ENCODE data around the gene ELF4.
A peak's percentile ranks its signal among the peaks of the same experiment; 100 is the strongest.

Gene ELF4

DNA sequence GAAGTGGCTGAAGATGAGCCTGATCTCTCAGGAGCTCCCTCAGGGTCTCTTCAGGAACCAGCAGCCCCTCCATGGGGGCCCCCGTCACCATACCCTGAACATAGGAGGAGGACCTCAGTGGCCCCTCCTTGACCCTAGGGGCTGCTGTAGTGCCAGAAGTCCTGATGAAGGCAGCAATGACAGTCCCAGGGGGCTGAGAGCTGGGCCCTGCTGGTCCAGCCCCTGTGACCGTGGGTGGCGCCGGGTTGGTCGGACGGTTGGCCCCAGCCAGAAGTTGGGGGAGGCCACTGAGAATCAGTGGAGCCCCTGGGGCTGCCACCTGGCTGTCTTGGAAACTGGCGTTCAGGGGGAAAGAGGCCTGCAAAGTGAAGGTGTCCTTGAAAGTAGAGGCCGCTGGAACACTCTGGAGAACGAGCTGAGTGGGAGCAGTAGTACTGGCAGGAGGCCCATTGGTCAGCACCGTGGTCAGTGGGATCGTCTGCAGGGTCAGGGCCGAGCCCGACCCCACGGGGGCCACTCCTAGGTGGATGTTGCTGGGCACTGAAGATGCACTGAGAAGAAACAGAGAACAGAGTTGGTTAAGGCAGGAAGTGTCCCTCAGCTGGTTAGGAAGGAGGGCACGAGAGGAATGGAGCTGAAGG is 43.2 kb downstream of the ELF4 start:
- no peak for ATAC-seq
- no peak for TF ChIP-seq SNAI2 (CRISPR knock-in tag; IDR thresholded peaks at IDR 0.05)
- no peak for TF ChIP-seq PPARA (CRISPR knock-in tag; IDR thresholded peaks at IDR 0.05; ENCODE audit: borderline replicate concordance)
- TF ChIP-seq ZNF70 (CRISPR knock-in tag; IDR thresholded peaks at IDR 0.05): no peak
- TF ChIP-seq RARB (CRISPR knock-in tag; IDR thresholded peaks at IDR 0.05): no peak
- no peak for TF ChIP-seq CSDC2 (CRISPR knock-in tag; IDR thresholded peaks at IDR 0.05)
- no peak for TF ChIP-seq ZFP30 (CRISPR knock-in tag; IDR thresholded peaks at IDR 0.05)
- no peak for TF ChIP-seq ZNF8 (CRISPR knock-in tag; IDR thresholded peaks at IDR 0.05)
- no peak for TF ChIP-seq BACH2 (CRISPR knock-in tag; IDR thresholded peaks at IDR 0.05; ENCODE audit: borderline replicate concordance)
- no peak for TF ChIP-seq TSHZ2 (CRISPR knock-in tag; IDR thresholded peaks at IDR 0.05)
- TF ChIP-seq, protein P1, sequence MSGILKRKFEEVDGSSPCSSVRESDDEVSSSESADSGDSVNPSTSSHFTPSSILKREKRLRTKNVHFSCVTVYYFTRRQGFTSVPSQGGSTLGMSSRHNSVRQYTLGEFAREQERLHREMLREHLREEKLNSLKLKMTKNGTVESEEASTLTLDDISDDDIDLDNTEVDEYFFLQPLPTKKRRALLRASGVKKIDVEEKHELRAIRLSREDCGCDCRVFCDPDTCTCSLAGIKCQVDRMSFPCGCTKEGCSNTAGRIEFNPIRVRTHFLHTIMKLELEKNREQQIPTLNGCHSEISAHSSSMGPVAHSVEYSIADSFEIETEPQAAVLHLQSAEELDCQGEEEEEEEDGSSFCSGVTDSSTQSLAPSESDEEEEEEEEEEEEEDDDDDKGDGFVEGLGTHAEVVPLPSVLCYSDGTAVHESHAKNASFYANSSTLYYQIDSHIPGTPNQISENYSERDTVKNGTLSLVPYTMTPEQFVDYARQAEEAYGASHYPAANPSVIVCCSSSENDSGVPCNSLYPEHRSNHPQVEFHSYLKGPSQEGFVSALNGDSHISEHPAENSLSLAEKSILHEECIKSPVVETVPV (CRISPR knock-in tag; IDR thresholded peaks at IDR 0.05): no peak
- no peak for TF ChIP-seq ZC3H10 (CRISPR knock-in tag; IDR thresholded peaks at IDR 0.05)
- TF ChIP-seq, protein P2, sequence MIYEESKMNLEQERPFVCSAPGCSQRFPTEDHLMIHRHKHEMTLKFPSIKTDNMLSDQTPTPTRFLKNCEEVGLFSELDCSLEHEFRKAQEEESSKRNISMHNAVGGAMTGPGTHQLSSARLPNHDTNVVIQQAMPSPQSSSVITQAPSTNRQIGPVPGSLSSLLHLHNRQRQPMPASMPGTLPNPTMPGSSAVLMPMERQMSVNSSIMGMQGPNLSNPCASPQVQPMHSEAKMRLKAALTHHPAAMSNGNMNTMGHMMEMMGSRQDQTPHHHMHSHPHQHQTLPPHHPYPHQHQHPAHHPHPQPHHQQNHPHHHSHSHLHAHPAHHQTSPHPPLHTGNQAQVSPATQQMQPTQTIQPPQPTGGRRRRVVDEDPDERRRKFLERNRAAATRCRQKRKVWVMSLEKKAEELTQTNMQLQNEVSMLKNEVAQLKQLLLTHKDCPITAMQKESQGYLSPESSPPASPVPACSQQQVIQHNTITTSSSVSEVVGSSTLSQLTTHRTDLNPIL (CRISPR knock-in tag; IDR thresholded peaks at IDR 0.05; ENCODE audit: low read depth): no peak
- no peak for TF ChIP-seq TCF4 (CRISPR knock-in tag; IDR thresholded peaks at IDR 0.05; ENCODE audit: borderline replicate concordance)
- no peak for TF ChIP-seq TOX (CRISPR knock-in tag; IDR thresholded peaks at IDR 0.05; ENCODE audit: borderline replicate concordance)
- TF ChIP-seq, protein P3, sequence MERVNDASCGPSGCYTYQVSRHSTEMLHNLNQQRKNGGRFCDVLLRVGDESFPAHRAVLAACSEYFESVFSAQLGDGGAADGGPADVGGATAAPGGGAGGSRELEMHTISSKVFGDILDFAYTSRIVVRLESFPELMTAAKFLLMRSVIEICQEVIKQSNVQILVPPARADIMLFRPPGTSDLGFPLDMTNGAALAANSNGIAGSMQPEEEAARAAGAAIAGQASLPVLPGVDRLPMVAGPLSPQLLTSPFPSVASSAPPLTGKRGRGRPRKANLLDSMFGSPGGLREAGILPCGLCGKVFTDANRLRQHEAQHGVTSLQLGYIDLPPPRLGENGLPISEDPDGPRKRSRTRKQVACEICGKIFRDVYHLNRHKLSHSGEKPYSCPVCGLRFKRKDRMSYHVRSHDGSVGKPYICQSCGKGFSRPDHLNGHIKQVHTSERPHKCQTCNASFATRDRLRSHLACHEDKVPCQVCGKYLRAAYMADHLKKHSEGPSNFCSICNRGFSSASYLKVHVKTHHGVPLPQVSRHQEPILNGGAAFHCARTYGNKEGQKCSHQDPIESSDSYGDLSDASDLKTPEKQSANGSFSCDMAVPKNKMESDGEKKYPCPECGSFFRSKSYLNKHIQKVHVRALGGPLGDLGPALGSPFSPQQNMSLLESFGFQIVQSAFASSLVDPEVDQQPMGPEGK (CRISPR knock-in tag; IDR thresholded peaks at IDR 0.05; ENCODE audit: borderline replicate concordance): no peak
- TF ChIP-seq GLIS3 (CRISPR knock-in tag; IDR thresholded peaks at IDR 0.05): no peak
- no peak for TF ChIP-seq POU6F1 (CRISPR knock-in tag; IDR thresholded peaks at IDR 0.05; ENCODE audit: borderline replicate concordance, low read depth)
- no peak for TF ChIP-seq ZFP3 (CRISPR knock-in tag; IDR thresholded peaks at IDR 0.05)
- no peak for TF ChIP-seq ZNF565 (CRISPR knock-in tag; conservative IDR thresholded peaks at IDR 0.05; ENCODE audit: low read depth)

GRCh38 chrX:130060122-130061069 is 49.9 kb downstream of the ELF4 start:
- ATAC-seq: peak; percentile 94
- TF ChIP-seq ARNTL (CRISPR knock-in tag; IDR thresholded peaks at IDR 0.05; ENCODE audit: borderline replicate concordance, low read depth) (no peak), CSDC2 (CRISPR knock-in tag; IDR thresholded peaks at IDR 0.05) (no peak)
- TF ChIP-seq, protein P3 (CRISPR knock-in tag; IDR thresholded peaks at IDR 0.05; ENCODE audit: borderline replicate concordance): no peak
